CD4-positive, alpha-beta T cell treated with Interleukin-2 at 100 ng/mL for 4 hours (primary cell): ENCODE measurements around the gene MIOX.

Experiments used
- DNase-seq: peaks from one replicate; pipeline ENCODE4 v3.0.0-alpha.2; 2020; ENCODE audit warnings: low spot score

The MIOX gene

DNA sequence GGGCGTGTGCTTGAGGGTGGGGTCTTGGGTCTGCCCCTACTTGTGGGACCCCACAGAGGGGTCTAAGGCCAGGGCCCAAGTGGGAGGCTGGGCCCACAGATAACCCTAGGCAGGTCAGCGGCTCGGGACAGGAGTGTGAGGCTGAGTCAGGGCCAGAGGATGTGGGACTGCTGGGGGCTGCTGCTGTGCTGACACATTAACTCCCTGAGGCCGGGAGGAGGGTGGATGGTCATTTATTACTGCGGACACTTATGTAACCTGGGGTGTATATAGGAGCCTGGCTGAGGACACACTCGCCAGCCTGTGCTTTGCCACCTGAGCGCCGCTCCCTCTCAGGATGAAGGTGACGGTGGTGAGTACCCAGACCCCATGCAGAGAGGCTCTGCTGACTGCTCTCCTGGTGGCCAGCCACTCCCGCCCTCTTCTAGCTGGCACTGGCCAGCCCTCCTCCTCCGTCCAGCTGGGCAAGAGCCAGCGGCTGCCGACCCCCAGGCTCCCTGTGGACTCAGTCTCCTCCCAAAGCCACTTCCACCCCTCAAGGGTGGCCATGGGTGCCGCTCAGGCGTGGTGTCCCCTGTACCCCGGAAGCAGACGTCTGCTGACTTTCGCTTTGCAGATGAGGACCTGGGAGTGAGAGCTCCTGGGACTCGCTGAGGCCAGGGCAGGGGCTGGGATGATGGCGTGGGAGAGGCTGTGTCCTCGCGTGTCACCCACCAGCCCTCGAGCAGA, at the start of gene MIOX:
TSS of gene MIOX (plus strand) at position 299 of the 729 bp plus-strand sequence. CDS start at position 338, 39 bp downstream.
- no peak for DNase-seq

DNA sequence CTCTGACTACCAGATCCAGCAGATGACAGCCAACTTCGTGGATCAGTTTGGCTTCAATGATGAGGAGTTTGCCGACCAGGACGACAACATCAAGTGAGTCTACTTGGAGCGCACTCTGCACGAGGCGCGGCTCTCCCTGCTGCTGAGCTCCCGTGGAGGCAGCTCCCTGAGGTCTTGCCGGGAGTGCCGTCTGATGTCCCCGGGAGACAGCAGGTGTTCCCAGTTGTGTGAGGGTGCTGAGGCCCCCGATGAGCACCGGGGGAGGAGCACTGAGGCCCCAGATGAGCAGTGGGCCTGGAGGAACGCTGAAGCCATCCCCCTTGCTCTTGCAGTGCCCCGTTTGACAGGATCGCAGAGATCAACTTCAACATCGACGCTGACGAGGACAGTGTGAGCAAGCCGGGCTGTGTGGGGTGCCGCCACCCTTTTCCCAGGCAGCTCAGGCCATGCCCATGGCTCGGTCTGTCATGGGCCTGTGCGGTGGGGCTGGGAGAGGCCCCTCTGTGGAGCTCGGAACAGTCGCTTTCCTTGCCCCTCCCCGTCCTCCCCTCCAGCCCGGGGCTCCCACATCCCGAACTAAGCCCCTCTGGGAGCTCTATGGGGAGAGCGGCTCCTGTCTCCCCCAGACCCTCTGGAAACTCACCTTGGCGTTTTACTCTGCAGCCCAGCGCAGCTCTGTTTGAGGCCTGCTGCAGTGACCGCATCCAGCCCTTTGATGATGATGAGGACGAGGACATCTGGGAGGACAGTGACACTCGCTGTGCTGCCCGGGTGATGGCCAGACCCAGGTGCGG, 49.0 kb upstream of the MIOX start:
- DNase-seq, result no peak

DNA sequence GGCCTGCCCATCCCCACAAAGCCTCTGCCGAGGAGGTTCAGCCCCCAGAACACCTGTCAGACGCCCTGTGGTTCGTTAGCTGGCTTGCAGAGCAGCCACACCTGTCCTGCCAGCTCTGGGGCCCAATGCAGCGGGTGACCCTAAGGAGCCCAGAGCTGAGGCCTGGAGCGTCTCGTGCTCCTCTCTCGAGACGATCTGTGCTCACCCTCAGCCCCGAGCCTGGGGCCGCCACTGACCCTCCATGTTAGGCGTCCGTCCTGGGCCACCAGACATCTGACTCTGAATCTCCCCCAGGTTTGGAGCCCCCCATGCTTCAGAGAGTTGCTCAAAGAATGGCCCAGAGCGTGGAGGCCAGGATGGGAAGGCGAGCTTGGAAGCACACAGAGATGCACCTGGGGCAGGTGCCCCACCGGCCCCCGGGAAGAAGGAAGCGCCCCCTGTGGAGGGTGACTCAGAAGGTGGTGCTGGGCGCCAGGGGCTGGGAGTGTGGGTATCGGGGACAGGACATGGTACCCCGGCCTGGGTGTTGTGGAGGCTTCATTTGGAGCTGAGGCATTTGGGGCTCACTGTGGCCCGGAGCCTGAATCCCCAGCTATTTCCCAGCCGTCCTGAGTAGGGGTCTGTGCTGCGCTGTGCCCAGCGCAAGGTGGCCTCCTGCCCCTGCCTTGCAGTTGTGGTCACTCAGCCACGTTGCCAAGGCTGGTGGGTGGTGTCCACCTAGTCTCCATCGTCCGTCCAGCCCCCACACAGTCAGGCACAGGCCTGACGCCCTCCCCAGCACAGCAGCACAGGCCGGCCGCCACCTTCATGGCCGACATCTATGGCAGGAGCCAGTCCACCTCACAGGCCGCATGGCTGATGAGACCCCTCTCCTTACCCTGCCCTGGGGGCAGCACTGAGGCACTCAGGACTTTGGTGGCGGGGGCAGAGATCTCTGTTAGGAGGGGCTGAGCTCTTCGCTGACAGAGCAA, 48.1 kb upstream of the MIOX start:
- DNase-seq, result no peak

DNA sequence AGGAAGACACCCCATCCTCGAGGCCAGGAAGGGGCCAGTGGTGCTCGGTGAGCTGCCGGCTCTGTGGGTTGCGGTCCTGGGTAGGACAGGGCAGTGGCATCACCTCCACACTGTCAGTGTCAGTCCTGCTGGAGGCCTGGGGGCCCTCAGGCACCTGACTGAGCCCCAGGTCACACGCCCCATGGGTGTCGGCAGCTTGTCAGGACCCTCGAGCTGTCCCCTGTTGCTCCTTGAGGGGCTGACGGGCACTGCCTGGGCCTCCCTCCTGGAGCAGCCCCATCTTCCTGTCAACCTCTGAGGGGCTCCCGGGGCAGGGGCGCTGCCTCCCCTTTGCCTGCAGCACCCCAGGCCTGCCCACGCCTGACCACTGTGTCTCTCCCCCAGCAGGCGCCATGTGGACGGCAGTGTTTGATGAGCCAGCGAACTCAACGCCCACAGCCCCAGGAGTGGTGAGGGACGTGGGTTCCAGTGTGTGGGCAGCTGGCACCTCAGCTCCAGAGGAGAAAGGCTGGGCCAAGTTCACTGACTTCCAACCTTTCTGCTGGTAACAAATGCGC, 47.3 kb upstream of the MIOX start:
- no peak for DNase-seq

DNA sequence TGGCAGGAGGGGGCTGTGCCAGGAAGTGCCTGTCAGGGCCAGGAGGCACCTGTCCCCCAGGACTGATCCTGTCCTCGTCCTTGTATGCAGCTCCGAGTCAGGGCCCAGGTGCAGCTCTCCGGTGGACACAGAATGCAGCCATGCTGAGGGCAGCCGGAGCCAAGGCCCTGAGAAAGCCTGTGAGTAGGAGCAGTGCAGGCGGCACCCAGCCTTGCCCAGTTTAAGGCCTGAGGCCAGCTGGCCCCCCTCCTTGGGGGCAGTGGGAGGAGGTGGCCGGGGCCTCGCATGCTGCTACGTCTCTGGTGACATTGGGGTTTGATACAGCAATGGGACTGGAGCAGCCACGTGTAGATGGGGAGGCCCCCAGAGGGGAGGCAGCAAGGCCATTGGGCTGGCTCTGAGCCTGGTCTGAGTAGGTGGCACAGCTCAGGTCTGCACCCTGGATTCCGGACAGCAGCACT, 46.8 kb upstream of the MIOX start:
- no peak for DNase-seq

DNA sequence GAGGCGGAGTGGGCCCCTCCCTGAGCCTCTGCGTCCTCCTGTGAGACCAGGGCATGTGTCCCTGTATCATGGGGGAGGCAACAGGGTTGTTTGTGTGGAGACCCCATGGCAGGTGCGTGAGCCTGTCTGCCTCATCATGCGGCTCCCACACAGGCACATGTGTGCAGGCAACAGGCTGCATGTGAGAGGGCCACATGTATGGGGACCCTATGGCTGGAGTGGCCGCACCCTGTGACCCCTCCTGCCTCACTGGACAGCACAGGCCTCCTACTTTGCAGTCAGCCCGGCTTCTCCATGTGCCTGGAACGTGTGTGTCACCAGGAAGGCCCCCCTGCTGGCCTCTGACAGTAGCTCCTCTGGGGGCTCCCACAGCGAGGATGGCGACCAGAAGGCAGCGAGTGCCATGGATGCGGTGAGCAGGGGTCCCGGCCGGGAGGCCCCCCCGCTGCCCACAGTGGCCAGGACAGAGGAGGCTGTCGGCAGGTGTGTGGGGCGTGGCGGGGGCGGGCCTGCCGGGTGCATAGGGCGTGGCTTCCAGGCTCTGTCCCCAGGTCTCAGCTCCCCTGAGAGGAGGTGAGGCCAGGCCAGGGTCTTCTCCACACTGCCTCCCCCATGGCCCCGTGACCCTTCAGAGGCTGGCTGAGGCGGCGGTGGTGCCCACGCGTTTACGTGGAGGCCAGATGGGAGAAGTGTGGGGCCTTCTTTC, 46.0 kb upstream of the MIOX start:
- DNase-seq, result no peak

DNA sequence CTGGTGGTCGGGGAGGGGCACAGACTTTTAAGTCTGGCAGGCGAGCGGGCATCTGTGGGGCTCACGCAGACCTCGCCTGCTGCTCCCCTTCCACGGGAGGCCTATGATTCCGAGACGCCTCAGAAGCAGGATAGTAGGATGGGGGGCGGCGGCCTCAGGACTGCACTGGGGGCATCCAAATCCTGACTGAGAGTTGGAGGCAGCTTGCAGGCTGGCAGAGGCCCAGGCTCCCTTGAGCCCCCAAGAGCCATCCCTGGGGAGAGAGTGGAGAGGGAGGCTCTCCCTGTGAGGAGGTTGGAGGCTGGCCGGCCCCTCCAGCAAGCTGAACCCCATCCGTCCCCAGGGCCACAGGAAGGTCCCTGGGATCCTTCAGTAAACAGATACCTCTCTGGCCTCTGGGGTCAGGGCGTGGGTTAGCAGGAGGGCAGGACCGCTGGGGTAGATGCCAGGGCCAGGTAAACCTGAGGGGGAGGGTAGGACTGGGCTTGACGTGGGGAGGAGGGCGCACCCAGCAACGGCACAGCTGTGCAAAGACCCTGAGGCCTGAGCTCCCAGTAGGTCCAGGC, 45.1 kb upstream of the MIOX start:
- DNase-seq, result no peak

DNA sequence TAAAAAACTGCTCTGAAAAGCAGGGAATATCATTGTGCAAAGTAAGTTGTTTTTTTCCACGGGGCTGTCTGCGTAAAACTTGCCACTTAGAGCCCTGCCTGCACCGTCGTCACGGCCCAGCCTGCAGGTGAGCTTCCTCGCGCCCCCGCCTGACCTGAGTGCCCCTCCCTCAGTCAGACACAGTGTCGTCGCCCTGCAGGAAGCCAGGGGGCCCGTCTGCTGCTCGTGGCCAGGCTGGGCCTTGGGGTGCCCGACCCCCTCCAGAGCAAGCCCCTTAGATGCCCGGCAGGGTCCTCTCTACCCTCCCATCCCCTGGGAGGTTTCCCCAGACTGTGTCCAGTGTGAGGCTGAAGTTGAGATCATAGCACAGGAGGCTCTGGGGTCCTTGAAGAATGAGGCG, 43.5 kb upstream of the MIOX start:
- DNase-seq, result no peak

DNA sequence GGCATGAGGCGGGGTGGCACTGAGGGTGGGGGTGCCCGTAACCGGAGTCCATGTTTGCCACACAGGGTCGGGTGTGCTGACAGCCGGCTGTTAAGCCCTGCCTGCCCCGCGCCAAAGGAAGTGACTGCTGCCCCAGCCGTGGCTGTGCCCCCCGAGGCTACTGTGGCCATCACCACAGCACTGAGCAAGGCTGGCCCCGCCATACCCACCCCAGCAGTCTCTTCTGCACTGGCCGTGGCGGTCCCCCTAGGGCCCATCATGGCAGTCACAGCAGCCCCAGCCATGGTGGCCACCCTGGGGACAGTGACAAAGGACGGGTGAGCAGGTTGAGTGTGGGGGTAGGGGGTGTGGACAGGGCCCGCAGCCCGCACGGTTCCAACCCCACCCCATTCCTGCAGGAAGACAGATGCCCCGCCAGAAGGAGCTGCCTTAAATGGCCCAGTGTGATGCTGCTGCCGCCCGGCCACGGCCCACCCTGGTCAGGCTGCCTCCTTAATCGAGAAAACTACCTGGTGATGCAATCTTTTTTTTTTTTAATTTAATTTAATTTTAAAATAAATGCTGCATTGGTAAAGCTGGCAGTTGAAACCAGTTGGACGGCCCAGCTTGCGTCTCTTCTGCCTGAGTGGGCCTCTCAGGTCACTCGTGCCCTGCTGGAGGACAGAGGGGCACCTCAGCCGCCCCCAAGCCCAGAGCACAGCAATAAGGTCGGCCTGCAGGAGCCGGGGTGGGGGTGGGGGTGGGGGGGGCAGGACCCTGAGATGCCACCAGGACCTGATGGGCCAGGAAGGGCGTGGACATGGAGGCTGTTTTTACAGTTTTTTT, 42.6 kb upstream of the MIOX start:
- DNase-seq, result no peak

DNA sequence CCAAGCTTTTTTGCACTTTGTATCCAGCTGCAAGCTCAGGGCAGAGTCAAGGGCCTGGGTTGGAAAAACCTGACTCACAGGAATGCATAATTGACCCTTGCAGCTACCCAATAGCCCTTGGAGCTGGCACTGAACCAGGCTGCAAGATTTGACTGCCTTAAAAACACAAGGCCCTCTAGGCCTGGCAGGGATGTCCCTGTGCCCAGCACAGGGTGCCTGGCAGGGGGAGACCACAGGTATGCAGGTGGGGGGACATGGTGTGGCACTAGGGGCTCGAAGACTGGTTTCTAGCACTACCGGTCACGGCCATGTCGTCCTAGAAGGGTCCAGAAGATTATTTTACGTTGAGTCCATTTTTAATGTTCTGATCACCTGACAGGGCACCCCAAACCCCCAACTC, 42.0 kb upstream of the MIOX start:
- no peak for DNase-seq

DNA sequence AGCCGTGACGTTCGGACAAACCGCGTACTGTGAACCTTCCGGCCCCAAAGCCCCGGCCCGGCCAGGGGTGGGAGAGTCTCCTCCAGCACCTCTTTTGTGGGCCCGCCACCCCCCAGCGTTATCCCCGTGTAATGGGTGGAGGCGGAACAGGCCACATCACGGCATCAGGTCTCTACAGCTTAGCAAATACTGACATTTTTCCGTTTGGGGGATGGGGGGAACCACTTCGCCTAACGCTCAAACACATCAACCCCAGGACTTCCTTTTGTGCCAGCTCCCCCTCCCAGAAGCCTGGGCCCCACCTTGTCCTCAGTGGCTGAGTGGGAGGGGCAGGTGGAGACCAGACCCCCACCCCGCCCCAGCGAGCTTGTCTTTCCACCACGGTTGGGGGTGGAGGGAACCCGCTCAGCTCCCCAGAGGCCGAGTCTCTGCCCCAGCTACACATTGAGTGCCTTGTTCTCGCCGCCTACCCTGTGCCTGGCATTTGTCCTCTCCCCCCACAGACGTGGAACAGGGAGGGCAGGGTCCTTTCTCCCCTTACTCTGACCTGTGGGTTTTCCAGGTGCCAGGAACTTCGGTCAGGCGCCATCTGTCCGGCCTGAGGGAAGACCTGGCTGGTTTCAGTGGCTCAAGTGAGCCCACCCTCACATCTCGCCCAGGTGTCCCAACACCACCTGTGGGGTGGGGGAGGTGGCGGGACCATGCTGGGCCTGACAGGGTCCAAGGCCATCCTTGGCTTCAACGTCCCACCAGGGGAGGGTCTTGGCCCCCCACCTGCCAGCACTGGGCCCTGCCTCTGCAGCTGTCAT, 41.4 kb upstream of the MIOX start:
- peak; percentile 41 for DNase-seq

DNA sequence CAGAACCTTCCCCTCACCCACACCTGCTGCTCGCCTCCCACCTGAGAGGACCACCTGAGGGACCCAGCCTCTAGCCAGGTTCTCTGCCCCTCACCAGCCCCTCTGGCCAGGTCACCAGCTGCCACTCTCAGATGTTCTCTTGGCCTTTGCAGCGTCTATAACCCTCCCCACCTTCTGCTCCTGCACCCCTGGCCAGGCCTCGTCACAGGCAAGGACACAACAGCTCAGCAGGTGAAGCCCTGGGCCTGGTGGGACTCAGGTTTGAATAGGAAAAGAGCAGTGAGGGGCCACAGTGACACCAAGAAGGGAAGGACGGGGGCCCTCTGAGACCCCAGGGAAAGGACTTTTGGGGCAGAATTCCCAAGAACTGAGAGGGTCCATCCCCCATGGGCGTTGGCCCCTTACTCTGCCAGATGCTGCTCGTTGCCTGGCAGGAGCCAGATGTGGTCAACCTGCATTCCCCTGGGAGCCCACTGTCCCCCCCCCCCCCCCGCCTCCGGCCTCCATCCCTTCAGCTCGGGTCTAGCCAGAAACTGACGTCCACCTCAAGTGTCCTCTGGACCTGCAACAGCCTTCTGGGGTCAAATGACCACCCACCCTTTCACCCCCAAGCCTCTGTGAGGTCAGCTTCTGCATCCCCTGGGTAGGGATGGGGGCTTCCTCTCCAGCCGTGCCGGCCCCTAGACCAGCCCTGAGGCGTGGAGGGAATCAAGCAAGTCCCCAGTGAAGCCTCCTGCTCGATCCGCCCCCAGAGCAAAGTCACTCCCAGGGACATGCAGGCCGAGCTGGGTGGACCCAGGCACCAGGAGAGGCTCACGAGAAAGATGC, 40.6 kb upstream of the MIOX start:
- no peak for DNase-seq

DNA sequence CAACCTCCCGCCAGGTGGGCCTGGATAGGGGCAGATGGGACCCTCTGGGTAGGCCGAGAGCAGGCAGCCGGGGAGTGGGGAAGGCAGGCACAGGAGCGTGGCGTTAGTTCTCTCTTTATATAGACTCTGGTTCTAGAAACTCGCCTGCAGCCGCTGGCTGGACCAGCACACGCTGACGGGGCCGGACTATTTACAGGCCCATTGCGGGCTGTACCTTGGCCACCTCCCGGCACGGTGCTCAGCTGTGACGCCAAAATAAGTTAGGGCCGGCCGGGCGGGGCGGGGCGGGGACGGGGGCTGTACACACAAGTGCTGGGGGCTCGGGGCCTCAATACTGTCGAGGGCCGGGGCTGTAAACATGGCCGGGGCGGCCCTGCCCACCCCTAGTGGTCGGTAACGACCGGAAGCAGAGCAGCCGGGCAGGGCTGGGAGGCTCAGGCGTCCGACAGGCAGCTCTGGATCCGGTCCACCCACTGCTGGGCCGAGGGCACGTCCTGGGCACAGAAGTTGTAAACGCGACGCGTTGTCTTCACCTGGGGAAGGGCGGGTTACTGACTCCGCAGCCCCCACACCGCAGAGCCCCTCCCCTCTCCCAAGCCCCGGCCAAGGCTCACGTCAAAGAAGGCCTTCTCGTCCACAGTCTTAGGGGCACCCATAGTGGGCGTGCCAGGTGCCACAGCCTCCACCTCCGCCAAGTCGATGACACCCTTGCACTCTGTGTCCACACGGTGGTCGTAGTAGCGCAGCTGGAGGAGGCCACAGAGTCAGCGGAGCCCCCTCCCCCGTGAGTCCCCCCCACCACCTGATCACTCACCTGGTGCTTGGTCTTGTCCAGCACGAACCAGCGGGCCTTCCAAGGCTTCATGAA, 39.7 kb upstream of the MIOX start:
- no peak for DNase-seq

DNA sequence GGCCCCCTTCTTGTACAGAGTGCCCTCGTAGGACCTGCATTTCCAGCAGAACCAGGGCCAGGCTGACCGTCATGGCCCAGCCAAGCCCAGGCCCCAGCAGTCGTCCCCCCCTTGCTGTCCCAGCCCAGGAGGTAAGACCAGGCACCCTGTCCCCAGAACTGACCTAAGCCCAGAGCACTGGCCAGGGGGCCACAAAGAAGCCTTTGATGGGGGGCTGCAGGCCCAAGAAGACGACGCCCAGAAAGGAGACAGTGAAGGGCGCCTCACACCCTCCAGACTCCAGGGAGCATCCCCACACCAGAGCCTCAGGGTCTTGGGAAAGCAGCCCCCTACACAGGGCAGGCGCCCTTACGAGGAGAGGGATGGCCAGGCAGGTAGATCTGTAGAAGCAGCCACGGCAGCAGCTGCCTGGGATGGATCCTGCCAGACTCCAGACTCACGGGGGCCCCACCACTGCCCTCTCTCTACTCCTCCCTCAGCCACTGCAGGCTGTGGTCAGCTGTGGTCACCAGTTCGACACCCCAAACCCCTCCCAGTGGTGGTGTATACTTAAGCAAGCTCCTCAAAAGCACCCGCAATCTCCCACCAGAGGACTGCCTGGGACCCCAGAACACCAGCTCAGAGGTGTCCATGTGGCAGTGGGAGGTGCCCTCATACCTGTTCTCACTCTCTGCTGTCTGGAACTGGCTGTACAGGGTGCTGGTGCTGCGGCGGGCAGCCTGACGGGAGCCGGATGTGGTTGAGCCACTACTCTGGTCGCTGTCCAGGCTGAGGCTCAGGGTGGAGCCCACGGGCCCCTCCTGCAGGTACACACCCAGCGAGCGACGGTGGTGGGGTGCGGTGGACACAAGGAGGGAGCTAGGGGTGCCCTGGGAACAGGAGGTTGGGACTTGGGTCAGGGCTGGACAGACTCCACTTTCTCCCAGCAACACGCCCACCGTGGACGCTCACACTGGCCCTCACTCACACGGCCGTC, 38.8 kb upstream of the MIOX start:
- DNase-seq, result no peak

DNA sequence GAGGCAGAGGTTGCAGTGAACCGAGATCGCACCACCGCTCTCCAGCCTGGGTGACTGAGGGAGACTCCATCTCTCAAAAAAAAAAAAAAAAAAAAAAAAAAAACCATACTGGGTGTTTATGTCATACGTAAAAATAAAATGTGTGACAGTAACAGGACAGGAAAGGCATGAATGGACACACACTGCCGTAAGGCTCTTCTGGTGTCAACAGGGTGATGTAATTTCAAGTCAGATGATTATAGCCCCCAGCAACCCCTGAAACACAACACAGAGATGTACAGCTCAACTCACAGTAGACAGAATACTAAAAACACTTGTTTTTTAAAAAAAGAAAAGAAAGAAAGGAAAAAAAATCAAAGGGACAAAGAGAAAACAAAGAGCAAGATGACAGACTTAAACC, 34.0 kb upstream of the MIOX start:
- no peak for DNase-seq

DNA sequence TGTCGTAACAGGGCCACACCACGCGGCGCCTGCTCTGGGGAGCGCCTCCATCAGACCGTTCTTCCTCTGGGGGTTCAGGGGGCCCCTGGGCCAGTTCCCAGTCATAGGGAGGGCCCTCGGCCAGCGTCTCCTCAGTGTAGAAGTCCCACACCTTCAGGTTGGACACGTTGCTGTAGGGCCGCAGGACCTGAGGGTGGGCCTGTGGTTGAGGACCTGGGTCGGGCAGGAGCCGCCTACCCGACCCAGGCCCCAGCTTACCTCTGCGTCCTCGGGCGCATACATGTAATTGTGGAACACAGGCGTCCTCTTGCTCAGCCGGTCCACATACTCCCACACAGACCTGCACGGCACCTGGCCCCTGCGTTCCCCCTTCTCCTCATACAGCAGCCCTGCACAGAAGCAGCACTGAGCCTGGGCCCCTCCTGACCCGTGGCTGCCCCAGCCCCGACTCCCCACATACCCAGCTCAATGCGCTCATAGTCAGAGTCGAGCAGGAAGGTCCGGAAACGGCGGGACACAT, 32.0 kb upstream of the MIOX start:
- no peak for DNase-seq
